ENCODE data around the gene TOMM20.
"Not testable (repeated sequence)": the region's sequence is repeated elsewhere in the genome, so short reads cannot be mapped to it uniquely, and the experiment has no call there.

The TOMM20 gene

DNA sequence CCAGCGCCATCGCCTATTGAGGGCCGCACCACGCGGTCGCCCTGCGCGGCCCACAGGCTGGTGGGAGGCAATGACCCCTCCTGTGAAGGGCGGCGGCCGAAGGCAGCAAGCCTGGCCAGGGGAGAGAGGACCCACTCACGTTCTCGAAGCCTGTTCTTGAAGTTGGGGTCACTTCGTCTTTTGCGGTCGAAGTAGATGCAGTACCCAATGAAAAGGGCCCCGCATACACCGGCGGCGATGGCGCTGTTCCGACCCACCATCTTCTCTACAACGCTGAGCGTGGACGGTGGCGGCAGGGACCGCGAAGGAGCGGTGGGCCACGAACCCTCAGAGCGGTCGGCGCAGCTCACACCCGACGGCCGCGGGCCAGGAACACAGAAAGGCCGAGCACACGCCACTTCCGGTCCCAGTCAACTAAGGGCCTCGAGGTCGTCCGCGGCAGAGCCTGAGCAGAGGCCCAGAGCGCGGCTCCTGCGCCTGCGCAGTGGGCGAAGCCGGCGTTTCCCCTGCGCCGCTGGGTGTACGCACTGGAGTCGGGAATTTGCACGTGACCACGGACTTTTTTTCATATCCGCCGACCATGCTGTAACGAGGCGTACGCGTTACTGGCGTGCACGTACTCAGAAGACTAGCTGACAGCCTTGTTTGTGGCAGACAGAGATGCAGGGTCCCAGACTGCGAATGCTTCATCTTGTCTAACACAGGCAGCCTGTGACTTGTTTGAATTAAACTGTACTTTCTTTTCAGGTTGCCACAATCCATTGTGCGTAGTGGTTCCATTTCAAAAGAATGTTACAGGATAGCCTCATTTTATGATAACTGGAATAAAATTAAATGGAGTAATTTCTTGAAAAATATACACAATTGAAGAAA, at the start of gene TOMM20:
TOMM20 (minus strand) TSS at position 382 of the 873 bp plus-strand sequence; CDS start at position 260, 122 bp downstream.
- peak; percentile 97 for DNase-seq

DNA sequence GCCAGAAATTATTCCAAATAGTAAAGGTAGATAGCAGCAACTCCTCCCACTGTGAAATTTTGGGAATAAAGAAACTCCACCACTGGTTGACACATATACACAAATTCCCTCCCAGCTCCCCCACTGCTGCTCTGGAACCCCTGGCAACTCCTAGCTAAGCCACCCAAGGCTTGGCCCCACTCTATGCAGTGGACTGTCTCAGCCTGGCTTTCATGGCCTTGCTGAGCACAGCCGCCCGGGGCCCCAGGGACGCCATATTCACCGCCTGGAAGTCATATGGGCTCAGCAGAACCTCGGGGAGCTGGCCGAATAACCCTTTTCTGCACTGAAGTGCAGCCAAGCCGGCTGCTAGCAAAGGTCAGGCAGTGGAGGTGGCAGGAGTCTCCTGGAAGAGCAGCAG, 47.8 kb upstream of the TOMM20 start:
- no peak for DNase-seq

DNA sequence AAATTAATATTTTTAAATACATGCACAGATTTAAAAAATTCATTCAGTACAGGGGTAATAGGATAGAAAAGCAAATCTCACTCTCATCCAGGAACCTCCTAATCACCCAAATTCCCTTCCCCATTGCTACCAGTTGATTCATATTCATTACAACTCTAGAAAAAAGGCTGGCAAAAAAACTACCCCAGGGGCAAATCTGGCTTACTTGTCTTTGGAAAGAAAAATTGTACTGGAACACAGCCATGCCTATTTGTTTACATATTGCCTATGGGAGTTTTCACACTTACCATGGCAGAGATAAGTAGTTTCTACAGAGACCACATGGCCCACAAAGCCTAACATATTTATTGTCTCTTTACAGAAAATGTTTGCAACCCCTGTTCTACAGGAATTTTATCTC, 41.3 kb upstream of the TOMM20 start:
- DNase-seq, result no peak

DNA sequence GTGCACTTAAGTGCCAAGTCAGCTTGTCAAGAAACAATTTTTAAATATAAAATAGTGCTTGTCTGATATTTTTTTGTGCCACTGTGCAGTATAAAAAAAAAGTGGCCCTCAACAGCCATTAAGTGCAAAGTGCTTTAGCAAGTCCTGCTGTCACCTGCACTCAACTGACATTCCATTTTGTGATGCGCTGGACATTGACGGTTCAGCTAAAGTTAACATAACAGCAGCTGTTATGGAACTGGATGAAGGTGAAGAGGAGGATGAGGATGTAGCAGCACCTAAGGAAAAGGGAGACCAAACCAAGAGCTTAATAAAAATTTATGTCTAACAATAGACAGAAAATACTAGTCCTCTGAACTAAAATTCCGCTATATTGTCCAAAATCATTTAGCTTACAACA, 39.7 kb upstream of the TOMM20 start:
- DNase-seq, result no peak

DNA sequence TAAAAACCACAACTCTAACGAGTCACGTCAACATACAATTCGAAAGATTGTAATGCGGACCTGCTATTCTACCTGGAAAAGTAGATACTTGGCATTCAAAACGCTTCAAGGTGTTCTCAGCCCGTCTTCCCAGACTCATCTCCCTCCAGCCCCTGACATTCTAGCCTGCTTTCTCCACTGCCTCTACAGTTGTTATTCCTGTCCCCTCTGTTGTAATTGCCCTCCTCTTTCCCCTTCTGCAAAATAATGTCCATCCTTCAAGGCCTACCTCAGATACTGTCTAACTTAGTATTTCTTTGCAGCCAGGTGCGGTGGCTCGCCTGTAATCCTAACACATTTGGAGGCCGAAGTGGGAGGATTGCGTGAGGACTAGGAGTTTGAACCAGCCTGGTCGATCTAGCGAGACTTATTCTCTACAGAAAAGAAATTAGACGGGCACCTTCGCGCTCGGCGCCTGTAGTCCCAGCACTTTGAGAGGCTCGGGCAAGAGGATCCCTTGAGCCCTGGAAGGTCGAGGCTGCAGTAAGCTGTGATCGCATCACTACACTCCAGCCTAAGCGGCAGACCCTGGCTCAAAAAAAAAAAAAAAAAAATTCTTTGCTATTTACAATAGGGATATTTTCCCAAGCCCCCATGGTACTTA, 33.2 kb upstream of the TOMM20 start:
- DNase-seq, result no peak

DNA sequence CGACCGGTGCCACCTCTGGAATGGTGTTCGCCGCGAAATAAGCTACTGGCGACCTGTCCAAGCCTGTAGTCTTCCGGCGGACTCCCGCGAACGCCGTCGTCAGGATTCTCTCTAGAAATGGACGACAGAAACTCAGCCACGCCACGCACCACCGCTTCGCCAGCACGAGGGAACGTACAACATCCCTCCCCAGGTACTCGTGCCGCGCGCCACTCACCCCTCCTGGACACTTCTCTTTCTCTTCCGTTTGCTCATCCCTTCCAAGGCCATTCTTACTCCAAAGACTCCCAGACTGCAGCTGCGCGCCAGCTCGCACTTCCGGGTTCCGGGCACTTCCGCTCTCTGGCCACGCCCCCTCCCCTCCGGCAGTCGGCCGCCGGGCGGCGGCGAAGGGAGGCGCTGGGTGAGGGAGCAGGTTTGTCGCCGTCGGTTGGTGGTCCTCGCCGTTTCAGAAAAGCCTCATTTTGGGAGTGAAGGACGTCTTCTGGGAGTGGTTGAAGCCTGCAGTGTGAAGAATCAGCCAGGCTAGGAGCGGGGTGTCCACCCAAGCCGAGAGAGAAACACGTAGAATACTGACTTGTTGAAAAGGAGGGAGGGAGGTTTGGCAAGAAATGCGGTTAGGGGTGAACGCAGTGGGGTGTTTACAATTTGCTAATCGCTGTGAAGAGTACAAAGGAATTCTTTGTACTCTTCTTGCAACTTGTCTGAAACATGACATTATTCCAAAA, 32.5 kb upstream of the TOMM20 start, which contains the start of gene RBM34:
RBM34 (minus strand) TSS at position 294 of the 728 bp plus-strand sequence; CDS start at position 270, 24 bp downstream.
- peak; percentile 86 for DNase-seq

DNA sequence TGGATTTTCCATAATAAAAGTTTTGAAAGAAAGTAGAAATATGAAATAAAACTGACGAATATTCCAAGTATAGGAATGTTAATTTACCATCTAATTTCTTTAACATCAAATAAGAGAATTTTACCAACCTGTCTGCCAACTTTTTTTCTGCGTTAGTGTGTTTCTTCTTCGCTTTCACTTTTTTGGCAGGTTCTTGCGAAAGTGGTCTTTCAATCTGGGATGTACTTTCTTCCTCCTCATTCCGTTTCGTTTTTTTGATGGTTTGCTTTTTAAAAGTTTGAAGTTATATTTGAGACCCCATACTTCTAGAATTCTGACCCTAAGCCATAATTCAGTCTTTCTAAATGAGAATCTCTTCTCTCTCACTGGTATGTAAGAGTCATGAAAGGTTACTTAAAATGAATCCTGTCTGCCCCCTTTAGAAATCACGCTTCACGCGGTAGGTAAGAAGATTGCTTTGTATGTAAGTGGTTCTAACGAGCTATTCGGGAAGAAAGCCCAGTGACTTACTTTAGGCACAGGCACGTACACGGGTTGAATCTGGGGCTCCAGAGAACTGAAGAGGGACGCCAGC, 31.8 kb upstream of the TOMM20 start:
- DNase-seq, result peak; percentile 53

DNA sequence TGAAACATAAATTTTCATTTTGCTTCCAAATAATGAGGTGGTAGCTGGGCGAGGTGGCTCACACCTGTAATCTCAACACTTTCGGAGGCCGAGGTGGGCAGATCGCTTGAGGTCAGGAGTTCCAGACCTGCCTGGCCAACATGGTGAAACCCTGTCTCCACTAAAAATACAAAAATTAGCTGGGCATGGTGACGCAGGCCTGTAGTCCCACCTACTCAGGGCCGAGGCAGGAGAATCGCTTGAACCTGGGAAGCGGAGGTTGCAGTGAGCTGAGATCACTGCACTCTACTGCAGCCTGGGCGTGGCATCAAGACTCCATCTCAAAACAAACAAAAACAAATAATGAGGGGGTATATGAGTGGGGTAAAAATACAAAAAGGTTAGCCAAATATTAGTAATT, 31.3 kb upstream of the TOMM20 start:
- not testable (repeated sequence) for DNase-seq

DNA sequence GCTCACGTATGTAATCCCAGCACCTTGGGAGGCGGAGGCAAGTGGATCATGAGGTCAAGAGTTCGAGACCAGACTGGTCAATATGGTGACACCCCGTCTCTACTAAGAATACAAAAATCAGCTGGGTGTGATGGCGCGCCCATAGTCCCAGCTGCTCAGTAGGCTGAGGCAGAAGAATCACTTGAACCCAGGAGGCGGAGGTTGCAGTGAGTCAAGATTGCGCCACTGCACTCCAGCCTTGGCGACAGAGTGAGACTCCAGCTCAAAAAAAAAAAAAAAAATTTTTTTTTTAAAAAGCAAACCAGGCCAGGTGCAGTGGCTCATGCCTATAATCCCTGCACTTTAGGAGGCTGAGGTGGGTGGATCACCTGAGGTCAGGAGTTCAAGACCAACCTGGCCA, 30.6 kb upstream of the TOMM20 start:
- not testable (repeated sequence) for DNase-seq

DNA sequence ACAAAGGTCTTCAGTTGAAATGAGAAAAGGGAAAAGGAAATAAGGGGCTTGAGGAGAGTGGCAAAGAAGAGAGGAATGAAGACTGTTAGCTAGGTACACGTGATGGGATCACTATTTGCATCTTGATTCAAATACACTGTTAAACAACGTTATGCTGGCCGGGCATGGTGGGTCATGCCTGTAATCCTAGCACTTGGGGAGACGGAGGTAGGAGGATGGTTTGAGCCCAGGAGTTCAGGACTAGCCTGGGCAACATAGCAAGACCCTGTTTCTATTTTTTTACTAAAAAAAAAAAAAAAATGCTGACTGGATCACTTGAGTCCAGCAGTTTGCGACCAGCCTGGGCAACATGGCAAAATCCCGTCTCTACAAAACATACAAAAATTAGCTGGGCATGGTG, 30.0 kb upstream of the TOMM20 start:
- no peak for DNase-seq

DNA sequence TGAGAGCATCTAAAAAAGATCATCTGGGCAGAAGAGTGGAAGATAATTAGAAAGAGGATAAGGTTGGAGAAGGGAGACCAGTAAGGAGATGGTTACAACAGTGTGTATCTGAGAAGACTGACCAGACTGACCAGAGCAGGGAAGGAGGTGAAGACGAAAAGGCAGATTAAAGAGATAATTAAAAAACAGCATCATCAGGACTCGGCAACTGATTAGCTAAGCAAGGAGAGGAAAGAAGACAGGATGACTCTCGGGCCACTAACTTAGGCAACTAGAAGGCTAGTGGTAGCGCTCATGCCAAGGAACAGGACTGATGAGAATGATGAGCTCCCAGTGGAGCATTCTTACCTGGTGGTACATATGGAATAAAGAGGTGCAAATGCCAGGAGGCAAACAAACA, 28.5 kb upstream of the TOMM20 start:
- no peak for DNase-seq

DNA sequence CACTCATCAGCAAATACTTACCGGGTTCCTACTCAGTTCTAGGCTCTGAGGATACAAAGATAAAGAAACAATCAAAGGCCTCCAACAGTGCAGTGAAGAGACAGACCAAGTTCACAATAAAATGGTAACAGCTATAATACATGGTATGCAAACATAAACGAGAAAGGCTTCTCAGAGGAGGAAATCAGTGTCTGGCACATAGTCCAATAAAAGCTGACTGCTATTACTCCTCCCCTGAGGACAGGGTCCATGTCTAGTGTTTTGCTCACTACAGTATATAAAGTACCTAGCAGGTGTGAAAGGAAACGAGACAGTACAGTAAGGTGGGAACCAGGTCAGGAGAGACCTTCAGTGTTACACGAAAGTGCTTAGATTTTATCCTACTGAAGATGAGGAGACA, 28.1 kb upstream of the TOMM20 start:
- no peak for DNase-seq

DNA sequence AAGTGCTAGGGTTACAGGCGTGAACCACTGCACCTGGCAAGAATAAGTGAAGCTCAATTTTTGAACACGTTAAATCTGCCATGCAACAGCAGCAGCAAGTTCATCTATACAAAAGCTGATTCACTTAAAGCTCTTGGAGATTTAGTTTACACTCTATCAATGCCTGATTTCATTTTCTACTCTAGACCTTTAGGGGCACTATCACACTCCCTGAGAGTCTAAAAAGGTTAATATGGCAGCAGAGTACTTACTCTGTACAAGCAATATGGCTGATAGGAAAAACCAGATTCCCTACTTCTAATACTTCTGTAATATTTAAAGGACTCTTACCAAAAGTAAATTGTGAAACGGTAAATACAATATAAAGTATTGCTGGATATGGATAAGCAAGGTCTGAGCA, 27.6 kb upstream of the TOMM20 start:
- DNase-seq, result no peak

DNA sequence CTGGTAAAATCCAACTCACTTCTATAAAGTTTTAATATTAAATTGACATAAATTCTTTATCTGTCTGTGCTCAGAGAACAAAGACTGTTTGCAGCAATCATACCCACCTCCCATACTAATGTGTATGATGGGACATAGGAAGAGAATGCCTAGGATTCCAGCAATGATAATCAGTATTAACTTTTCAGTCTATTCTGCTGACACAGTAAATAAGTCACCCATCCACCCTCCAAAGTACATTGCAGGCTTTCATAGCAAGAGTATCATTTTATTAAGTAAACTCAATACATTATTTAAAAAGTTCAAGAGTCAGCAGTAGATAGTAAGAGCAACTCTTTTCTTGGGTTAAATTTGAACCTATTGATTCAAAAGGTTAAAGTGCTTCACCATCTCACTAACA, 23.6 kb upstream of the TOMM20 start:
- DNase-seq, result no peak

DNA sequence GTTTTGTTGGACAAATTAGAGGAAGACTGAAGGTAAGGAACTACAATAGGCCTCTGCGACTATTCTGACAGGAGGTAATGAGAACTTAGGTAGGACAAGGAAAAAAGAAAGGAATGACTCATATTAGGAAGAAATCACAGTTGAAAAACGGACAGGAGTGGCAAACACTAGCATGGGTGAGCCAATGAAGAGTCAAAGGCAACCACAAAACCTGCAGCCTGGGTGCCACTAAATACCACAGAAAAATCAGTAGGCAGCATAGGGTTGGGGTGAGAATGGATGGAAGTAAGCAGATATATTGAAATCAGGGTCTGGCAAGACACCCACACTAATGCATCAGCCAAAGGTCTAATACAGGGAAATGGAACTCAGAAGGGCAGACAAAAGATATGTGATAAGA, 22.4 kb upstream of the TOMM20 start:
- DNase-seq, result no peak

DNA sequence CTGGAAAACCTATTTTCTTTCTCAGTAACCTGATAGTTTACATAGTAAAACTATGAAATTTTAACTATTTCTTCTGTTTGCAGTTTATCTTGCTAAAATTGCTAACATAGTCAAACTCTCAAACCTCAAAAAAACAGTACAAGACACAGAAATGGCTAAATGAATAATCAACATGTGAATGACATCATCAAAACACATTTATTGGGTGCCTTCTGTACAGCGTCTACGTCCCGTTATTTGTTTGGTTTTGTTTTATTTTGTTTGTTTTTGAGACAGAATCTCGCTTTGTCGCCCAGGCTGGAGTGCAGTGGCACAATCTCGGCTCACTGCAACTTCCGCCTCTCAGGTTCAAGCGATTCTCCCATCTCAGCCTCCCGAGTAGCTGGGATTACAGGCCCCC, 21.2 kb upstream of the TOMM20 start:
- DNase-seq, result no peak

DNA sequence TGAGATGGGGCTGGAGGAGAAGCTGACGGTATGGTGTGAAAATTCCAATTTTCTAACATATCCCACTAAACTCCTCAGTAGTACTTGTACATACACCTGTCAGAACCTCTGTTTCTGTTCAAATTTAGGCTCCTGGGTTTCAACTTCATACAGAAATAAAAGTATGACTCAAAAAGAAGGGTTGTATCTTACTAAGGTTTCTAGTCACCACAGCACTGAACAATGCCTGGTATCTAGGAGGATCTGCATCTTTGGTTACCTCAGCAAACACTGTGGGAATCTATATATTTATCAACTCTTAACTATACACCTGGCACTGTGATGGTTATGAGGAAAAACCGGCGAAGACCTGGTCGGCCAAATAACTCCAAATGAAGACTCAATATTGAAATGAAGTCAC, 18.6 kb upstream of the TOMM20 start:
- DNase-seq, result no peak

DNA sequence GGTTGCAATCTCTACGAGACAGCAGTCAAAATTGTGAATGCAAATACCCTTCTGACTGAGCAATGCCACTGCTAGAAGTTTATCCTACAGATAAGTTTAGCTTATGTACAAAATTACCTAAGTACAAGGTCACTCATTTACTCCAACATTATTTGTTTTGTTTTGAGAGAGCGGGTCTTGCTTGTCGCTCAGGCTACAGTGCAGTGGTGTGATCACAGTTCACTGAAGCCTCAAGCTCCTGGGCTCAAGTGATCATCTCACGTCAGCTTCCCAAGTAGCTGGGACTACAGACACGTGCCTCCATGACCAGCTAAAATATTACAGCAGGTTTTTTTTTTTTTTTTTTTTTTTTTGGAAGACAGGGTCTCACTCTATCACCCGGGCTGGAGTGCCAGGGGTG, 17.0 kb upstream of the TOMM20 start:
- no peak for DNase-seq

DNA sequence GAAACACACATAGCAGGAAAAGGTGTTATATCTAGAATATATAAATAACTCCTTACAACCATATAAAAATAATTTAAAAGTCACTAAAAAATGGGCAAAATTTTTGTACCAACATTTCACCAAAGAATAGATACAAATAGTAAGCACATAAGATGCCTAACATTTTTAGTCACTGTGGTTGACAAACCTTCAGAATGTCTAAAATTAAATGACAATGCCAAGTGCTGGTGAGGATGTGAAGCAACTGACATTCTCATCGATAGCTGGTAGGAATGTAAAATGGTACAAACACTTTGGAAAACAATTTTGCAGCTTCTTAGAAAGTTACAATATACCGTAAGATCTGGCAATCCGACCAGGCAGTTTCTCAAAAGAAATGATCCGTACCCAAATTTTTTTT, 14.4 kb upstream of the TOMM20 start:
- DNase-seq, result no peak

DNA sequence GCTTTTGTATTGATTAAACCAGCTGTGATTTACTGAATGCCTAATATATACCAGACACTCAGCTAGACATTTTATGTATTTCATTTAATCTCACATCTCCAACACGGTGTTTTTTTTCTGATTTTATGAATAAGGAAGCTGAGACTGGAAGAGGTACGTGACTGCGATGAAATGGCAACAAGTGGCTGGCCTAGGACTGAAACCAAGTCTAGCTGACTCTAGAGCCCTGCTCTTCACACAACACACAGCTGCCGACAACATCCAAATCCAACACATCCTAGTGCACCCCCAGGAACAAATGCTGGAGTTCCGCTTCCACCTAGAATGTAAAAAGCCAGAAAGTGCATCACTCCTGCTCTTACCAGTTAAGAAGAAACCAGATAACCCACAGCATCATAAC, 10.7 kb upstream of the TOMM20 start:
- DNase-seq, result no peak

DNA sequence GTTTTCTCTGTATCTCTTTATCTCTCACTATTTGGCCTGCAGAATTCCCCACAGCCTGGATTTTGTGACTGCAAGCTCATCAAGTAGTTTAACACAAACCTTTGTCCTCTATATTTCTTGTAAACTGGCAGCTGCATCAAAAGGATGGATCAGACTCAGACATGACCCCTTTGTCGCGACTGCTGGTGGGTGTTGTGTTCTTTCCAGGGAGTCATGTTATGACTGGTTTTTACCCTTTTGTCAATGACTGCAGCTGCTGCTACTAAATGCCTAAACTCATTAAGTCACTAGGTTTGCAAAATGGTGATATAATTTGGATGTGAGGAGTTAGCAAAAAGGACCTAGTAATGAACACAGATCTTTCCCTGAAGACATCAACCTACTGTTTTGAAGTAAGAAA, 10.2 kb upstream of the TOMM20 start:
- no peak for DNase-seq

DNA sequence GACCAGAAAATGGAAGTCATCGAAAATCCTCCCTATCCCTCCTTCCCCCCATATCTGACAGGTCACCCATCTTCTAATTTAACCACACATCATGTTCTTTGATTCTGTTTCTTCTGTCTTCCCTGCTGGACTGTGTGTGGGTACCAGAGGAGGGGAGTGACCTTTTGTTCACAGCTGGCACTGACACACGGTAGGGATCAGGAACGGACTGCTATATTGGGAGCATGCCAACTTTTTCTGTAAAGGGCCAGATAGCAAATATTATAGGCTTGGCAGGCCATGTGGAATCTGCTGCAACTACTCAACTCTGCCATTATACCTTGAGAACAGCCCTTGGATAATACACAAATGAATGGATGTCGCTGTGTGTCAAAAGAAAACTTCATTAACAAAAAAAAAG, 7.5 kb upstream of the TOMM20 start:
- DNase-seq, result no peak

DNA sequence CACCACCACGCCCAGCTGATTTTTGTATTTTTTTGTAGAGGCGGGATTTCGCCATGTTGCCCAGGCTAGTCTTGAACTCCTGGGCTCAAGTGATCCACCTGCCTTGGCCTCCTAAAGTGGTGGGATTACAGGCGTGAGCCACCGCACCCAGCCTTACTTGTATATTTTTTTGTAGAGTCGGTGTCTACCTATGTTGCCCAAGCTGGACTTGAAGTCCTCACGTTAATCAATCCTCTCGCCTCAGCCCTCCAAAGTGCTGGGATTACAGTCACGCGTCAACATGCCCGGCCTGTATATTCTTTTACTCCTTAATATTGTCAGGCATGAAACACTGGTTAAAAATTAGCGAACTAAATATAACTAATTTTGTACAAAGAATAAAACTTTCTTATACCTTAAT, 5.5 kb upstream of the TOMM20 start:
- no peak for DNase-seq
